HG02798 (cell line): Measurements from ENCODE around the gene RNF212.

Source experiments
- ATAC-seq: cut with Tn5 transposase; IDR thresholded peaks from one replicate; pipeline ENCODE4 v1.9.1; 2021; ENCODE audit warnings: mild to moderate bottlenecking; ENCODE audit not compliant: unreplicated experiment, poor library complexity

The RNF212 gene

DNA sequence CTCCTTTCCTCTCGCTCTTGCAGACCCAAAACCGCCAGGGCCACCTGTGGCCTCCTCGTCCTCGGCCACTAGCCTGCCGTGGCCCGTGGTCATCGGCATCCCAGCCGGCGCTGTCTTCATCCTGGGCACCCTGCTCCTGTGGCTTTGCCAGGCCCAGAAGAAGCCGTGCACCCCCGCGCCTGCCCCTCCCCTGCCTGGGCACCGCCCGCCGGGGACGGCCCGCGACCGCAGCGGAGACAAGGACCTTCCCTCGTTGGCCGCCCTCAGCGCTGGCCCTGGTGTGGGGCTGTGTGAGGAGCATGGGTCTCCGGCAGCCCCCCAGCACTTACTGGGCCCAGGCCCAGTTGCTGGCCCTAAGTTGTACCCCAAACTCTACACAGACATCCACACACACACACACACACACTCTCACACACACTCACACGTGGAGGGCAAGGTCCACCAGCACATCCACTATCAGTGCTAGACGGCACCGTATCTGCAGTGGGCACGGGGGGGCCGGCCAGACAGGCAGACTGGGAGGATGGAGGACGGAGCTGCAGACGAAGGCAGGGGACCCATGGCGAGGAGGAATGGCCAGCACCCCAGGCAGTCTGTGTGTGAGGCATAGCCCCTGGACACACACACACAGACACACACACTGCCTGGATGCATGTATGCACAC, 88.3 kb downstream of the RNF212 start:
- no peak for ATAC-seq

DNA sequence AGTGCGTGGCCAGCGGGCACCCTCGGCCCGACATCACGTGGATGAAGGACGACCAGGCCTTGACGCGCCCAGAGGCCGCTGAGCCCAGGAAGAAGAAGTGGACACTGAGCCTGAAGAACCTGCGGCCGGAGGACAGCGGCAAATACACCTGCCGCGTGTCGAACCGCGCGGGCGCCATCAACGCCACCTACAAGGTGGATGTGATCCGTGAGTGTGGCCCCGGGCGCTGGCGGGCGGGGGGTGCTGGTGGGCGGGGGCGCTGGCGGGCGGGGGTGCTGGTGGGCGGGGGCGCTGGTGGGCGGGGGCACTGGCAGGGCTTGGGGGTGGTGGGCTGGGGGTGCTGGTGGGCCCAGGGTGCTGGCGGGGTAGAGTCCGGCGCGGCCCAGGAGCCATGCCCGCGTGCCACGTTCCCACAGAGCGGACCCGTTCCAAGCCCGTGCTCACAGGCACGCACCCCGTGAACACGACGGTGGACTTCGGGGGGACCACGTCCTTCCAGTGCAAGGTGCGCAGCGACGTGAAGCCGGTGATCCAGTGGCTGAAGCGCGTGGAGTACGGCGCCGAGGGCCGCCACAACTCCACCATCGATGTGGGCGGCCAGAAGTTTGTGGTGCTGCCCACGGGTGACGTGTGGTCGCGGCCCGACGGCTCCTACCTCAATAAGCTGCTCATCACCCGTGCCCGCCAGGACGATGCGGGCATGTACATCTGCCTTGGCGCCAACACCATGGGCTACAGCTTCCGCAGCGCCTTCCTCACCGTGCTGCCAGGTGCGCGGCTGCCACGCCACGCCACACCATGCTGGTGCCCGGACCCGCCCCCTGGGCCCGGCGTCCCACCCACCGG, 89.2 kb downstream of the RNF212 start:
- ATAC-seq: no peak

DNA sequence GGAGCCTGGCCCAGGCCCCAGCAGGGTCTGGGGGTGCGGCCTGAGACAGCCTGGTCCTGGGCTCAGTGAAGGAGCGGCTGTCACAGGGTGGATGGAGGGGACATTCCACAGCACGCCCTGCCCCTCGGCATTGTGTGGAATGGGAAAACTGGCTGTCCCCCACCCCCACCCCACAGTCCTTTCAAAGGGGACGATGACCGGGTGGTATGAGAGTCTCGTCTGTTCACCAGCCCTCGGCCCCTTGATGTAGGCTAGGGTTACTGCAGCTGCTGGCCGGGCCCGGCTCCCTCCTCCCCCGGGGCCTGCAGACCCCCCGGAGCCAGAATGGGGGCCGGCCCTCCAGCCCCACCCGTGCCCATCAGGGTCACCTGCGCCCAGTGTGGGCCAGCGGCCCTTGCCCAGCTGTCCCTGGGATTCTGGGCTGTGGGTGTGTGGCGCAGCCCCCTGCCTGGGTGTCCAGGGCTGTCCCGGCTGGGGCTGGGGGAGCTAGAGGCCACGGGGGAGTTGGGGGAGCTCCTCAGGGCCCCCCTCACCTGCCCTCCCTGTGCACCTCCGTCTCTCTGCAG, 90.2 kb downstream of the RNF212 start:
- ATAC-seq: no peak

DNA sequence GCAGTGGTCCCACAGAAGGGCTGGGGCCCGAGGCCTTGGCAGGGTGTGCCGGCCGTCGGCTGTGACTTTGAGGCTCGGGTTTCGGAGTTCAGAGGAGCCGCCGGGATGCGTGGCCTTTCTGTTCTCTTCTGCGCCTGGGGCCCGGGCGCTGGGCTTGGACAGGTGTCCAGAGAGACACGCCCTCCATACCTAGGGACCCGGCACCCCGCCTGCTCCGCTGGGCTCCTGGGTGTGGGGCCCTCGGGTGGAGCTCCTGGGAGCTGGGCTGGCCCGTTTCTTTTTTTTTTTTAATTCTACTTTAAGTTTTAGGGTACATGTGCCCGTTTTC, 90.7 kb downstream of the RNF212 start:
- ATAC-seq: no peak

DNA sequence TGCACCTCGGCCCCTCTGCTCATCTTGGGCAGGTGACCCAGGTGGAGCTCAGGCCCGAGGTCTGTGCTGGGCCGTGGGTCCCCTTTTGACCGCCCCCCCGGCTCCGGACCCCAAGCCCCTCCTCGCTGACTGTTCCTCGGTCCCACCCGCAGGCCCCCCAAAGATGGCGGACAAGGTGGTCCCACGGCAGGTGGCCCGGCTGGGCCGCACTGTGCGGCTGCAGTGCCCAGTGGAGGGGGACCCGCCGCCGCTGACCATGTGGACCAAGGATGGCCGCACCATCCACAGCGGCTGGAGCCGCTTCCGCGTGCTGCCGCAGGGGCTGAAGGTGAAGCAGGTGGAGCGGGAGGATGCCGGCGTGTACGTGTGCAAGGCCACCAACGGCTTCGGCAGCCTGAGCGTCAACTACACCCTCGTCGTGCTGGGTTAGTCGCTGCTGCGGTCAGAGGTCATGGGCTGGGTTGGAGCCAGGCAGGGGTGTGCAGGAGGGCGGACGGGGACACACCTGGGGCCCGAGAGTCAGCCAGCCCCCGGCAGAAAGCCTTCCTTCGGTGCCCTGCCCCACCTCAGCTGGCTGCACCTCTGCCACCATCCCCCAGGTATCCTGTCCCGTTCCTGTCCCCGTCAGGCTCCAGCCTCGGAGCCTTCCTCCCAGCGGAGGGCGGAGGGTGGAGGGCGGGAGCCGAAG, 91.2 kb downstream of the RNF212 start:
- ATAC-seq: no peak
